NCI-H1436 (cell line): ENCODE data around the gene FHOD1.

Source experiments
- DNase-seq: peaks from one replicate; lab custom pipeline; 2025; lab: John Stamatoyannopoulos, UW

The FHOD1 gene

DNA sequence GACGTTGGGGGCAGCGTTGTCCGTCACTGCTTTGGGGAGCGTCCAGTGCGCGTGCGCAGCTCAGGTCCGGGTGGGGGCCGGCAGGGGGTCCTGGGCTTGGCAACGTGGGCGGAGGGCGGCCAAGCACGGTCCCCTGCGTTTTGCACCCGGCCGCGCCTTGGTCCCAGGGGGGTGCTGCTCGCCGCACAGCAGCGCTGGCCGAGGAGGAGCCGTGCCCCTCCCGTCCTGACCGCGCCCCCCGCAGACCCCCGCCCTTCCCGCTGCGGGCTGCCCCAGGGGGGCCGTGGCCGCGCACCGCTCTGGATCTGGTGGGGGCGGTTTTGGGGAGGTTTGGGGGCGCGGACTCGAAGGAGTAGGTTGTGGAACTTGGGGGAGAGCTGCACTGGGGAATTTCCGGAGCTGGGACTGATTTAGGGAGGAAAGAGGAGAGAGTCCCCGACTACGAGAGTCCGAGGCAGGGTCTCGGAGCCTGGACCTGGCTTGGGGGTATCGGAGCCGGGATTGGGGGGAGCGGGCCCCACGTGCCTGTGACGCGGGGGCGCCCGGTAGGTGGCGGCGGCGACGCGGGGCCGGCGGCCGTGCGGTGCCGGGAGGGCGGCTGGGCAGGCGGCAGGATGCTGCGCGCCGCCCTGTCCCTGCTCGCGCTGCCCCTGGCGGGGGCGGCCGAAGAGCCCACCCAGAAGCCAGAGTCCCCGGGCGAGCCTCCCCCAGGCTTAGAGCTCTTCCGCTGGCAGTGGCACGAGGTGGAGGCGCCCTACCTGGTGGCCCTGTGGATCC, 1.3 kb upstream of the FHOD1 start, which contains the start of gene SLC9A5:
Gene SLC9A5 (plus strand): TSS at position 579 of the 777 bp plus-strand sequence. CDS start 36 bp downstream, at position 615.
- DNase-seq: peak; percentile 11

- DNase-seq: no peak
Measured at GRCh38 chr16:67248073-67248400, 756 bp upstream of the FHOD1 start.

- DNase-seq: peak; percentile 37
Measured at GRCh38 chr16:67246756-67247191, 507 bp downstream of the FHOD1 start.

DNA sequence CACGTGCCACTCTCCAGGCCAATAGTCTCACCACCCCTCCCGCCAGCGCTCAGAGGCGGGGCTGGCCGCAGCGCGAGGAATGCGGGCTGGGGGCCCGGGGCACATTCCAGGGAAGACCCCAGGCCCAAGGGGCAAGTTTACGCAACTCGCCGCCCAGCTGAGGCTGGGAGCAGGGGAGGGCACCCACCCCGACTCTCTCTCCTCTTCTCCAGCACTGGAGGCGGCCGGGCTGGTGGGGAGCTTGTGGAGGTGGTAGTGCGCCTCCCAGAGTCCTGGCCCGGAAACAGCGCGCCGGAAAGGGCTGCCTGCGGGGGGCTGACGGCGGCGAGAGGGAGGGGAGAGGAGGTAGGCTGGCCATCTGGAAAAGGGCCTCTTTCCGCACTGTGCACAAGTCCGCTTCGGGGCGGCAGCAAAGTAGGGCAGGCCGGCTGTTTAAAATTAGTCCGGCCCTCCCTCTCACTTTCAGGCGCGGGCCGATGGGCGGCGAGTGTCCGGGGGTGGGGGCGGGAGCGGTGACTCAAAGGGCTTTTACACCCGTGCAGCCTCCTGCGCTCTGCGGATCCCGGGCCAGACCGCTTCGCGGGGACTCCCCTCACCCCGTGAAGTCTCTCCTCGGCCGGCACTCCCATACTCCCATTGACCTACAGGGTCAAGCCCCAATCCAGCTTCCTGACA, 1.1 kb downstream of the FHOD1 start:
- DNase-seq: peak; percentile 46

DNA sequence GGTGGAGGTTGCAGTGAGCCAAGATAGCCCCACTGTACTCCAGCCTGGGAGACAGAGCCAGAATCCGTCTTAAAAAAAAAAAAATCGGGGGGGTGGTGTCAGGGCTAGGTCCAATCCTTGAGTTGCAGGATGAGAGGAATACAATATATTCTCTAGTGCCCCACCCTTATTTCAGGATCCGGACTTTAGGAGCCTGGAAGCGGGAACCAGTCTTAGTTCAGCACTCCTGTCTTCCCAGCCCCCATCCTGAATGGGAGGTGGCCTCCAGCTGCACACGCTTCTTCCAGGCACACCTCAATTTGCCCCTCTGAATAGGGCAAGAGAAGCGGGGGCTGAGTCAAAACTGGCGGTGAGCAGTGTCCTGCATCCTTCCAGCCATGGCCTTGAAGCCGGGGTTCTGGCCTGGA, 1.6 kb downstream of the FHOD1 start:
- DNase-seq: no peak

DNA sequence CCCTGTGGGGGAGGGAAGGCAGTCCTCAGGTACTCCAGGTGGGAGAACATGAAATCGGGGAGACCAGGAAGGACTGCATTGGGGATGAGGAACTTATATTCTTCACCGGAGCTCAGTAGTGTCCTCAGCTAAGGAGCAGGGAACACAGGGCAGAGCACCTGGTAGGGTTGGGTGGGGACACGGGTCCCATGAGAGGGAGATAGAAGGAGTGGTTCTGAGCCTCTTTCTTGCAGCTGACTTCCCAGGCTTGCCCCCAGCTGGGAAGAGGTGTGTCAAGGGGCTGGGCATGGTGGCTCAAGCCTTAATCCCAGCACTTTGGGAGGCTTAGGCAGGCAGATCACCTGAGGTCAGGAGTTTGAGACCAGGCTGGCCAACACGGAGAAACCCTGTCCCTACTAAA, 2.1 kb downstream of the FHOD1 start:
- no peak for DNase-seq

DNA sequence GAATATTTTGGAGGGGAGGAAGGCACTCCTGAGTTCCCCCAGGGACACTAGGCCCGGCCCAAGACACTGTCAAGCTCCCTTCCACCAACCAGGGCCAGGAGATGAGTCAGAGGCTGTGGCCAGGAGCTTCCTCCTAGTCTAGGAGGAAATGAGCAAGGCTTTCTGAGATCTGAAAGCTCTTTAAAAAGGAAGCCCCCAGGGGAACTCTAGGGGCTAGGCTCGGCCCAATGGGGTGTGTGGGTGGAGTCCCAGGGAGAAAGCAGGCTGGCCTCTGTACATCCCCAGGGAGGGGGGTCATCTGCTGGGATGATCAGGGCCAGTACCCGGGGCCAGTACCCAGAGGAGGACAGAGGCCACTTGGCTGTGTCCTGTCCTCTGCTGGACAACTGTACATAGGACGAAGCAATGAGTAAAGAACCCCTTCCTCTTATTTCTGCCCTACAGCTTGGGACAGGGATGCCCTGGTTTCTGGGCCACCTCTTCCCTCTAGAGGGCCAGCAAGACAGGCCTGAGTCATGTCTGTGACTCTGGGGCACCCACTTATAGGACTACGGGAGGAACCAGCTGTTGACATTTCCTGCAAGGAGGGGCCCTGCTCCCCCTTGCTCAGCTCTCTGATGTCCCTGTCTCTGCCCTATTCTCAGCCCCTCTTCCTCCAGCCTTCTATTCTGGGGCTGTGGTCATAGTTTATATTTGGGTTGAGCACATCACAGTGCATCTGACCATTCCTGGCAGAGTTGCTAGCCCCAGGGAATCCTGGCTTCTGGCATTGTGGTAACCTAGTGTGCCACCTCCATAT, 2.7 kb downstream of the FHOD1 start:
- DNase-seq: no peak

DNA sequence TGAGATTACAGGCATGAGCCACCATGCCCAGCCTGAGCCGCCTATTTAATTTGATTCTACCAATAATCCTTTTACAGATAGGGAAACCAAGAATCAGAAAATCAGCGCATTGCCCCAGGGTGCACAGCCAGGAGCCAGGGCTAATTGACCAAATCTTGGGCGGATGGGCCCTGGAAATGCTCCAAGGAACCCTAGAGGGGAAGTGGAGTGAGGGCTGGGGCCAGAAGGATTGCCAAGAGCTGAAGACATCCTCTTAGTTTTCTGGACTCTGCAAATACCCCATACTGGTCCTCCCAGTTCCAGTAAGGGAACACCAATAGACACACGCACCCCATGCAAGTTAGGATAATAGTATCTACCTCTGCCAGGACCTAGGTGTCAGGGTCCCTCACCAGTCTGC, 3.8 kb downstream of the FHOD1 start:
- DNase-seq: no peak

DNA sequence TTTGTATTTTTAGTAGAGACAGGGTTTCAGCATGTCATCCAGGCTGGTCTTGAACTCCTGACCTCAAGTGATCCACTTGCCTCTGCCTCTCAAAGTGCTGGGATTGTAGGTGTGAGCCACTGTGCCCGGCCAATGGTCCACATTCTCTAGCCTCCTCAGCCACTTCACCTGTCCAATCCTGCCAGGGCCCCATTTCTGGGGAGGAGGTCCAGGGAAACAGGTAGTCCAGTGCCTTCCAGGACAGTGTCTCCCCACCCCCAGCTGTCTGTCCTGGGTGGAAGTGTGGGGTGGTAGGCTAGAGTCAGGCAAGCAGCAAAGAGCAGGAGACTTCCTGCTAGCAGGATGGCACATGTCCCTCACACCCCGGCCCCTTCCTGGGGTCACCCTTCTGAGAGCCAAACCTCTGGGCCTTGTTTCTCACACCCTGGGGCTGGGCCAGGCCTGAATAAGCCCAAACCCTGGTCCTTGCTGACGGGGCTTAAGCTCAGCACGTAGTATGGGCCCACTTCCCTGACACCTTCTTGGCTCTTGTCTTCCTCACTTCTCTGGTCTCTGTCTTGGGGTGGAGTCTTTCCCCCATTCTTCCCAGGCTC, 5.0 kb downstream of the FHOD1 start:
- no peak for DNase-seq

DNA sequence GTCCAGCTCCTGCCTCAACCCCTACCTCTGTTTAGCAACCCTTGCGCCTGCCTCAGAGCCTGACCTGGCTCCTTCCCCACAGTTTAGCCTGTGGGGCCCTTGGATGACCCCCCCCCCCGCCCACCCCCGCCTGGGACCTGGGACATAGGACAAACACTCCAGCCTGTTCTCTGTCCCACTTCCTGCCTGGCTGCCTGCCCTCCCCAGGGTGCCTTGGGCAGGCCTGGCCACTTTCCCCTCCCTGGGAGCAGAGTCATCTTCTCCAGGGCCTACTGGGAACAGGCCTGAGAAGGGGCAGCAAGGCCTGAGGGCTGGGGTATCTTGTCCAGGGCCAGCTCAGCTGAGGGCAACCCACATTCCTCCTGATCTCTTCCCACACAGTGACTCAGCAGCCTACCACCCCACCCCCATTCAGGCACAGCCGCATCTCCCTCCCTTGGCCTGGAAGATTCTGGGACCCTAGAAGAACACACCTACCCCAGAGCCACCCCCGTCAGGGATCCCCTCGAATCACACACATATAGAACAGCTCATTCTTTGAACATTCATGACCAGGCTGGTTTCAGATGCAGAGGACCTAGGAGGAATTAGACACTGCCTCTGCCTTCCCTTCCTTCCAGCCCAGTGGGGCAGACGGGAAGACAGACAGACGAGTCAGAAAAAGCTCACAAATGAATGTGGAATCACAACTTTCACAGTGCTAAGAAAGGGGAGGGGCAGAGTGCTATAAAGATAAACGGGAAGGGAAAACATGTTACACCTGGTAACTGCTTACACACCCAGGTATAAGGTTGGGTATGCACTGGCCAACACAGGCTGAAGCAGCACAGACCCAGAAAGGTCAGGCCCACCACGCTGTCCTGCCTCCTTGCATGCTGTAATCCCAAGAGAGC, 6.0 kb downstream of the FHOD1 start:
- DNase-seq: no peak

DNA sequence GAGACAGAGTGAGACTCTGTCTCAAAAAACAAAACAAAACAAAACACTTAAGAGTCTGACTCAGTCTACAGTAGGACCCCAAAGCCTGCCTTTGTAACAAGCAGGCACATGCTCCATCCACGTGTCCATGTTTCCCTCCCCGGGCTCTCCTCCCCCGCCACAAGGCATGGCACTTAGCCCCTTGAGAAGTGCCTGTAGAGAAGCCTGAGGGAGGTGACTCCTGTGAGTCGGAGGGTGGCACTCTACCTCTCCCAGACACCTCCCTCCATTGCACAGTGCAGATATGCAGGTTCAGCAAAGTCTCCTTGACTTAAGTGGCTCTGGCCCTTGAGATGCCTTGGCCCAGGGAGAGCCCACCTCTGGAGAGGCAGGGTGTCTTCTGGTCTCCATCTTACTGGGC, 6.8 kb downstream of the FHOD1 start:
- DNase-seq: no peak

DNA sequence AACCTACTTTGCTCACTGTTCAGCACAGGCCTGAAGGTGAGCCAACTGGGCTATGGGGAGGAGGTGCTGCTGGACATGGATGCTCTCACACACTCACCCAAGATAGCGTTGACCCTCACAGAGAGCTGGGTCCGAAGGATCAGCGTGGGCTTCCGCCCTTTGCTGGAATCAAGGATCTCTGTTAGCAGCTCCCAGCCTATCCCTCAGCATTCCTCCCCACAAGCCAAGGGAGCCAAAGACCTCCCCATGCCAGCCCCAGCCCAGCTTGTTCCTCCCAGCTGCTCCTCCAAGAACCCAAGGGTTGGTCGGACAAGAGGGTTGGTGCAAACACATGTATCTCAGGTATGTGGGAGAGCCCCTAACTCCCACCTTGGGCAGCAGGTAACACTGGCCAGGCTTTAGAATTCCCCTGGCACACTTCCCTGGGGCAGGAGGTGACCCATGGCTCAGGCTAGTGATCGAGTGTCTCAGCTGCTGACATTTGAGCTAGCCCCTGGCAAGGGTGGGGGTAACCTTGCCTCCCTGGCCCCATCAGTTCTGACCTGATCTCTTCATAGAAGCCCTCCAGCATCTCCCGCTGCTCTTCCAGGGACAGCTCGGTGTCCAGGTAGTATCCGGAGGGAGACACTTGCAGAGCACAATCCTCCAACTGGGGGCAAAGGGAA, 8.3 kb downstream of the FHOD1 start:
- DNase-seq: no peak

- no peak for DNase-seq
Measured at GRCh38 chr16:67238278-67238575, 9.1 kb downstream of the FHOD1 start.

DNA sequence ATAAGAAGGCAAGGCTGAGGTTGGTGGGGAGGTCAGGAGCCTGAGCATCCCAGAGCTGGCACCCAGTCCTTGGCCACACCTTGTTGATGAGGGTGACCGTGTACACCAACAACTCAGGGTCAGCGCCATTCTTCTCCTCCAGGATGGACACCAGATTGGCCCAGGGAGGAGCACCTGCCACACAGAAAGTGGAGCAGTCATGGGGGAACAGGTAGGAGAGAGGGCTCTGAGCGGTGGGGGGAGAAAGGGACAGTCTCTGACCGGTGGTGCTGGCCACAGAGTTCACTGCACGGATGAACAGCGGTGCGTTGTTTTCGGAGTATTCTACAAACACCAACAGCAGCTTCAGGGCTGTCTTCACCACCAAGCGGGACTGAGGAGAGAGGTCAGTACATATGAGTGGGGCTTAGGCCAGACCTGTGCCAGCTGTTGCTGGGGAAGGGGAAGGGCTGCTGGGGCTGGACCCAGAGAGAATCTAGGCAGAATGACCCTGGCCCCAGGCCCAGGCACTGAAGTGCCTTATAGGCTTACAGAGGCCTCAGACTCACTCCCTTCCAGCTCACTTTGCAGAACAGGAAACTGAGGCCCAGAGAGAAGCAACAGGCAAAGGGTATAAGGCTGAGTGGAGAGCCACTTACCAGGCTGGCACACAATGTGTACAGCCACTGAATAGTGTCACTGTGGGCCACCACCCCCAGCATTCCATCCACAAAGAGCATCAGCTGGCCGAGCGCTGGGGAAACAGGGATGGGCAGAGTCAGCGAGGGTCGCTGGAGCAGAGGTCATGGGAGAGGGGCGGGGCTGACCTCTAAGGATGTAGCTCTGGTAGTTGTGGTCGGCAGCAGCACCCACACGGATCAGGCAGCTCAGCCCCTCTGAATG, 9.6 kb downstream of the FHOD1 start:
- no peak for DNase-seq

DNA sequence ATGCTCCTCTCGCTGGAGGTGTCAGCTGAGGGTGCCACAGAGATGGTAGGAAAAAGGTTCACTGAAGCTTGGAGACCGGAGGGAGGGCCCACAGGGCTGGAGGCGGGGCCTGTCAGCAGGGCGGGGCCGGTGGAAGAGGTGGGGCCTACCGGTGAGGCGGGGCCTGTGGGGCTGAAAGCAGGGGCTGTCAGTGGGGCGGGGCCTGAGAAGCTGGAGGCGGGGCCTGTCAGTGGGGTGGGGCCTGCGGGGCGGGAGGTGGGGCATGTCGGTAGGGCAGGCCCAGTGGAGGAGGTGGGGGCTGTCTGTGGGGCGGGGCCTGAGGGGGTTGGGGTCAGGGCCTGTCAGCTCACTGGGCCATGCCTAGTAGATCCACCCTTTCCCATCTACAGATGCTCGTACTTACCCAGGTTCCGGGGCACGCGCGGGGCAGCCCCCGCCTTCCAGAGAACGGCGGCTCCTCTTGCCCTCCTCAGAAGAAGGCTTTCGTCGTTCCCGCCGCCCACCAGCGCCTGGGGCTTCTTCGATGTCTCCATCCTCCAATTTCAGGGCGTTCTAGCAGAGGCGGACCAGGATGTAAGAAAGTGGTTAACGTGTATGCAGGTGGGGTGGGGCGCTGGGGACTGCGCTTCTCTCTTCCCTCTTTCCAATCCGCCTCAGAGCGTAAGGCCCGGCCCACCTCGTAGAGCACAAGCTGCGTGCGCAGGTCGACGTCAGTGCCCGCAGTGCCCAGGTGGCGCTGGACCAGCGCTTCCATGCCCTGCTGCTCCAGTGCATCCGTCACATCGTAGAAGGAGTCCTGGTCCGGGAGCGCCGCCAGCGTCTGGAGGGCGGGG, 10.5 kb downstream of the FHOD1 start:
- no peak for DNase-seq

GRCh38 chr16:67235816-67236562, 11.3 kb downstream of the FHOD1 start:
- DNase-seq: no peak

- no peak for DNase-seq
Measured at GRCh38 chr16:67234180-67234597, 13.1 kb downstream of the FHOD1 start.

DNA sequence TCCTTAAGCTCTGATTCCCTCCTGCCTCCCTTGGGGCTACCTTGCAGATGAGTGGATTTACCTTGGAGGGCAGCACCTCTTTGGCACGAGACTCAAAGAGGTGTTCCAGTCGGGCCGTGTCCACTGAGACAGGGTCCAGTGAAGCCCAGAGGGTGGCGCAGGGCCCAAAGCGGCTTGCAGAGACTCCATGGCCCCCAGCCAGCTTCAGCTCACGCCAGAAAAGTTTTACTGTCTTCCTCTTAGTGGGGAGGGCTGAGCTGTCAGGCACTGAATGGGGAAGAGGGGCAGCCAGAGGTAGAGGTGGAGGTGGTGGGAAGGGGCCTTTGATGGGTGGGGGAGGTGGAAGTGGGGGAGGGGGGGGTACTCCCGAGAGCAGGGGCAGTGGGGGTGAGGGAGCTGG, 13.7 kb downstream of the FHOD1 start:
- no peak for DNase-seq
